22Rv1 (cell line): ENCODE data around the gene HELT.

Experiments used
- H3K27ac ChIP-seq: fragments of 450-650 bp; 2 replicates; pipeline ENCODE4 v1.5.1; 2017
- CTCF ChIP-seq: fragments of 450-650 bp; IDR thresholded peaks from 2 replicates; pipeline ENCODE4 v1.5.1; 2017; ENCODE audit warnings: mild to moderate bottlenecking
- ZFX ChIP-seq: fragments of 450-650 bp; IDR thresholded peaks from 2 replicates; pipeline ENCODE4 v1.6.1; 2017; ENCODE audit warnings: antibody characterized with exemption, borderline replicate concordance

The HELT gene

GRCh38 chr4:185066179-185066578, 47.9 kb downstream of the HELT start:
- TF ChIP-seq ZFX (no peak), CTCF (no peak)
- no peak overlapping the region for H3K27ac ChIP-seq

GRCh38 chr4:185068837-185069236, 50.5 kb downstream of the HELT start:
- TF ChIP-seq CTCF (no peak), ZFX (no peak)
- H3K27ac ChIP-seq, result no peak overlapping the region
